GM23338 (cell line): ENCODE data around the gene KIAA0513. TPM values are rescaled to one million over a fixed set of nuclear protein-coding genes. Genes with fewer than 3 reads are reported as not detected.

Experiments
- ATAC-seq: fragments of 200-7000 bp; cut with Tn5 transposase; 3 replicates; pipeline ENCODE4 v1.9.1; 2020
- DNase-seq: peaks from one replicate; pipeline ENCODE4 v3.0.0-alpha.2; 2015; ENCODE audit warnings: low spot score
- H2AFZ ChIP-seq: fragments of 200-600 bp; sonication (generic); 2 replicates; pipeline ENCODE4 v1.8.0; 2016; ENCODE audit warnings: antibody characterized with exemption, mild to moderate bottlenecking, moderate library complexity
- H3F3A ChIP-seq: fragments of 200-600 bp; sonication (generic); replicated peaks from 2 replicates; pipeline ENCODE4 v1.8.0; 2017; ENCODE audit warnings: antibody characterized with exemption, mixed run types, low read depth
- H3K27ac ChIP-seq: fragments of 200-600 bp; sonication (generic); 2 replicates; pipeline ENCODE4 v1.6.1; 2016; ENCODE audit warnings: low read depth
- H3K27me3 ChIP-seq: fragments of 200-600 bp; sonication (generic); 2 replicates; pipeline ENCODE4 v1.8.0; 2016; ENCODE audit warnings: mild to moderate bottlenecking, mixed run types, moderate library complexity; ENCODE audit not compliant: insufficient read depth
- H3K36me3 ChIP-seq: fragments of 200-600 bp; sonication (generic); 2 replicates; pipeline ENCODE4 v1.8.0; 2016; ENCODE audit warnings: mild to moderate bottlenecking; ENCODE audit not compliant: insufficient read depth
- H3K4me1 ChIP-seq: fragments of 200-600 bp; sonication (generic); 2 replicates; pipeline ENCODE4 v1.8.0; 2016; ENCODE audit warnings: mild to moderate bottlenecking, moderate library complexity; ENCODE audit not compliant: insufficient read depth
- H3K4me2 ChIP-seq: fragments of 200-600 bp; sonication (generic); 2 replicates; pipeline ENCODE4 v1.7.1; 2017; ENCODE audit warnings: mixed run types
- H3K4me3 ChIP-seq: fragments of 200-600 bp; sonication (generic); 2 replicates; pipeline ENCODE4 v1.6.1; 2016; ENCODE audit warnings: mixed run types
- H3K79me2 ChIP-seq: fragments of 200-600 bp; sonication (generic); replicated peaks from 2 replicates; pipeline ENCODE4 v1.8.0; 2017; ENCODE audit warnings: mild to moderate bottlenecking; ENCODE audit not compliant: insufficient read depth
- H3K9me2 ChIP-seq: fragments of 200-600 bp; sonication (generic); 2 replicates; pipeline ENCODE4 v1.8.0; 2017; ENCODE audit not compliant: insufficient read depth
- H4K20me1 ChIP-seq: fragments of 200-600 bp; sonication (generic); replicated peaks from 2 replicates; pipeline ENCODE4 v1.8.0; 2017; ENCODE audit warnings: mild to moderate bottlenecking; ENCODE audit not compliant: insufficient read depth
- H3K27ac Mint-ChIP-seq: 2 replicates; pipeline ENCODE4 v1.8.0; 2020; ENCODE audit warnings: inconsistent platforms, mild to moderate bottlenecking, moderate library complexity, mixed read lengths
- H3K27me3 Mint-ChIP-seq: 3 replicates; pipeline ENCODE4 v1.8.0; 2022; ENCODE audit warnings: low read depth, mild to moderate bottlenecking, moderate library complexity, mixed read lengths, inconsistent platforms; ENCODE audit not compliant: insufficient read depth, poor library complexity
- H3K36me3 Mint-ChIP-seq: 3 replicates; pipeline ENCODE4 v1.8.0; 2021; ENCODE audit warnings: low read depth, mild to moderate bottlenecking, inconsistent platforms, moderate library complexity, mixed read lengths
- H3K4me1 Mint-ChIP-seq: 3 replicates; pipeline ENCODE4 v1.8.0; 2020; ENCODE audit warnings: mild to moderate bottlenecking, inconsistent platforms, mixed read lengths
- H3K4me3 Mint-ChIP-seq: 3 replicates; pipeline ENCODE4 v1.8.0; 2021; ENCODE audit warnings: moderate library complexity, mild to moderate bottlenecking, inconsistent platforms, mixed read lengths
- H3K9me3 Mint-ChIP-seq: 3 replicates; pipeline ENCODE4 v1.8.0; 2020; ENCODE audit warnings: moderate library complexity, mild to moderate bottlenecking, inconsistent platforms, mixed read lengths
- CREB1 ChIP-seq: fragments of 250-450 bp; sonication (Bioruptor Pico); IDR thresholded peaks from 2 replicates; pipeline ENCODE4 v1.5.0; 2020; ENCODE audit warnings: low read depth, mild to moderate bottlenecking, moderate library complexity
- EZH2 ChIP-seq: fragments of 200-600 bp; sonication (generic); IDR thresholded peaks from one replicate; pipeline ENCODE4 v1.8.0; 2017; ENCODE audit warnings: antibody characterized with exemption, mild to moderate bottlenecking, low read depth; ENCODE audit not compliant: unreplicated experiment
- EZH2phosphoT487 ChIP-seq: fragments of 200-600 bp; sonication (generic); IDR thresholded peaks from one replicate; pipeline ENCODE4 v1.8.1; 2018; ENCODE audit warnings: antibody characterized with exemption; ENCODE audit not compliant: unreplicated experiment
- JUNB ChIP-seq: IDR thresholded peaks from one replicate; pipeline ENCODE4 v1.6.1; 2016; ENCODE audit warnings: antibody characterized with exemption; ENCODE audit not compliant: unreplicated experiment
- NANOG ChIP-seq: IDR thresholded peaks from 2 replicates; pipeline ENCODE4 v1.6.1; 2016; ENCODE audit warnings: antibody characterized with exemption, borderline replicate concordance
- POLR2AphosphoS5 ChIP-seq: IDR thresholded peaks from 2 replicates; pipeline ENCODE4 v1.6.1; 2016; ENCODE audit warnings: antibody characterized with exemption, low read depth
- STAT1 ChIP-seq: IDR thresholded peaks from one replicate; pipeline ENCODE4 v1.6.1; 2016; ENCODE audit warnings: antibody characterized with exemption; ENCODE audit not compliant: unreplicated experiment
- ZNF114 ChIP-seq: fragments of 250-450 bp; sonication (Bioruptor Pico); IDR thresholded peaks from 2 replicates; pipeline ENCODE4 v1.5.0; 2020; ENCODE audit warnings: mild to moderate bottlenecking, moderate library complexity
- ZNF331 ChIP-seq: fragments of 250-450 bp; sonication (Bioruptor Pico); IDR thresholded peaks from 2 replicates; pipeline ENCODE4 v1.5.0; 2020; ENCODE audit warnings: low read depth, mild to moderate bottlenecking, moderate library complexity
- polyA plus RNA-seq: library from polyadenylated mRNA; unstranded; fragments of >200 nt; fragmentation: Nextera tagmentation; extraction: Ambion mirVana; gene quantifications from 2 replicates; pipeline ENCODE4 v1.2.1, GENCODE V29; 2016
- total RNA-seq: library from RNA; depleted of rRNA; stranded (reverse); fragments of >200 nt; shearing (Covaris generic); gene quantifications from 2 replicates; pipeline ENCODE4 v1.2.3, GENCODE V29; 2014
- TF ChIP-seq, protein P1 (sequence below): fragments of 250-450 bp; sonication (Bioruptor Pico); IDR thresholded peaks from 2 replicates; pipeline ENCODE4 v1.5.0; 2020; ENCODE audit warnings: mild to moderate bottlenecking, moderate library complexity
- TF ChIP-seq, protein P2 (sequence below): IDR thresholded peaks from 2 replicates; pipeline ENCODE4 v1.6.1; 2016; ENCODE audit warnings: antibody characterized with exemption
- TF ChIP-seq, protein P3 (sequence below), 2 experiments: fragments of 200-600 bp in 1 of 2; sonication (generic) in 1 of 2; conservative IDR thresholded peaks; 2 replicates each; pipeline versions ENCODE4 v1.5.1 to v1.6.1; 2016 to 2017; ENCODE audit warnings: antibody characterized with exemption in 2 of 2, low read depth in 2 of 2, mild to moderate bottlenecking in 2 of 2, moderate library complexity in 1 of 2
- TF ChIP-seq, protein P4 (sequence below): IDR thresholded peaks from one replicate; pipeline ENCODE4 v1.6.1; 2018; ENCODE audit warnings: antibody characterized with exemption; ENCODE audit not compliant: unreplicated experiment

Gene KIAA0513
- total and polyA plus RNA-seq, 2 experiments from 2014 or later, result 2.1 to 8.7 TPM

DNA sequence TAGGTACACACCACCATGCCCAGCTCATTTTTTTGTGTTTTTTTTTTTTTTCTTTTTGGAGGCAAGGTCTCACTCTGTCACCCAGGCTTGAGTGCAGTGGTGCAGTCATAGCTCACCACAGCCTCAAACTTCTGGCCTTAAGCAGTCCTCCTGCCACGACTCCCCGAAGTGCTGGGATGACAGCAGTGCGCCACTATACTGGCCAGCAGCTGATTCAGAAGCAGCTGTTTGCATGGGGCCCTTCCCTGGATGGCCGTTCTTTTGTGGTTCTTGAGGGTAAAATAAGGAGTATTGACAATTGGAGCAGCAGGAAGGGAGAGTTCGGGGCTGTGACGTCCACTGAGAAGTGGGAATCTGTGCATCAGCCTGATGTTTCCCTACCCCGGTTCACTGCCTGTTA lies 41.6 kb downstream of the KIAA0513 start:
- Histone ChIP-seq H2AFZ (no peak overlapping the region), H4K20me1 (no peaks in the 10 kb centered on the region), H3K36me3 (no peaks in the 10 kb centered on the region), H3K4me2 (no peak overlapping the region), H3K27me3 (no peaks in the 10 kb centered on the region), H3K27ac (no peak overlapping the region), H3K4me1 (no peaks in the 10 kb centered on the region; the same call in 1 of the 2 replicates), H3K4me3 (no peak overlapping the region), H3K79me2 (no peaks in the 10 kb centered on the region), H3F3A (no peaks in the 10 kb centered on the region), H3K9me2 (no peaks in the 10 kb centered on the region)
- H3K9me3 Mint-ChIP-seq, result no peaks in the 10 kb centered on the region
- no peak for TF ChIP-seq ZNF331 (CRISPR knock-in tag)
- TF ChIP-seq, protein P1, sequence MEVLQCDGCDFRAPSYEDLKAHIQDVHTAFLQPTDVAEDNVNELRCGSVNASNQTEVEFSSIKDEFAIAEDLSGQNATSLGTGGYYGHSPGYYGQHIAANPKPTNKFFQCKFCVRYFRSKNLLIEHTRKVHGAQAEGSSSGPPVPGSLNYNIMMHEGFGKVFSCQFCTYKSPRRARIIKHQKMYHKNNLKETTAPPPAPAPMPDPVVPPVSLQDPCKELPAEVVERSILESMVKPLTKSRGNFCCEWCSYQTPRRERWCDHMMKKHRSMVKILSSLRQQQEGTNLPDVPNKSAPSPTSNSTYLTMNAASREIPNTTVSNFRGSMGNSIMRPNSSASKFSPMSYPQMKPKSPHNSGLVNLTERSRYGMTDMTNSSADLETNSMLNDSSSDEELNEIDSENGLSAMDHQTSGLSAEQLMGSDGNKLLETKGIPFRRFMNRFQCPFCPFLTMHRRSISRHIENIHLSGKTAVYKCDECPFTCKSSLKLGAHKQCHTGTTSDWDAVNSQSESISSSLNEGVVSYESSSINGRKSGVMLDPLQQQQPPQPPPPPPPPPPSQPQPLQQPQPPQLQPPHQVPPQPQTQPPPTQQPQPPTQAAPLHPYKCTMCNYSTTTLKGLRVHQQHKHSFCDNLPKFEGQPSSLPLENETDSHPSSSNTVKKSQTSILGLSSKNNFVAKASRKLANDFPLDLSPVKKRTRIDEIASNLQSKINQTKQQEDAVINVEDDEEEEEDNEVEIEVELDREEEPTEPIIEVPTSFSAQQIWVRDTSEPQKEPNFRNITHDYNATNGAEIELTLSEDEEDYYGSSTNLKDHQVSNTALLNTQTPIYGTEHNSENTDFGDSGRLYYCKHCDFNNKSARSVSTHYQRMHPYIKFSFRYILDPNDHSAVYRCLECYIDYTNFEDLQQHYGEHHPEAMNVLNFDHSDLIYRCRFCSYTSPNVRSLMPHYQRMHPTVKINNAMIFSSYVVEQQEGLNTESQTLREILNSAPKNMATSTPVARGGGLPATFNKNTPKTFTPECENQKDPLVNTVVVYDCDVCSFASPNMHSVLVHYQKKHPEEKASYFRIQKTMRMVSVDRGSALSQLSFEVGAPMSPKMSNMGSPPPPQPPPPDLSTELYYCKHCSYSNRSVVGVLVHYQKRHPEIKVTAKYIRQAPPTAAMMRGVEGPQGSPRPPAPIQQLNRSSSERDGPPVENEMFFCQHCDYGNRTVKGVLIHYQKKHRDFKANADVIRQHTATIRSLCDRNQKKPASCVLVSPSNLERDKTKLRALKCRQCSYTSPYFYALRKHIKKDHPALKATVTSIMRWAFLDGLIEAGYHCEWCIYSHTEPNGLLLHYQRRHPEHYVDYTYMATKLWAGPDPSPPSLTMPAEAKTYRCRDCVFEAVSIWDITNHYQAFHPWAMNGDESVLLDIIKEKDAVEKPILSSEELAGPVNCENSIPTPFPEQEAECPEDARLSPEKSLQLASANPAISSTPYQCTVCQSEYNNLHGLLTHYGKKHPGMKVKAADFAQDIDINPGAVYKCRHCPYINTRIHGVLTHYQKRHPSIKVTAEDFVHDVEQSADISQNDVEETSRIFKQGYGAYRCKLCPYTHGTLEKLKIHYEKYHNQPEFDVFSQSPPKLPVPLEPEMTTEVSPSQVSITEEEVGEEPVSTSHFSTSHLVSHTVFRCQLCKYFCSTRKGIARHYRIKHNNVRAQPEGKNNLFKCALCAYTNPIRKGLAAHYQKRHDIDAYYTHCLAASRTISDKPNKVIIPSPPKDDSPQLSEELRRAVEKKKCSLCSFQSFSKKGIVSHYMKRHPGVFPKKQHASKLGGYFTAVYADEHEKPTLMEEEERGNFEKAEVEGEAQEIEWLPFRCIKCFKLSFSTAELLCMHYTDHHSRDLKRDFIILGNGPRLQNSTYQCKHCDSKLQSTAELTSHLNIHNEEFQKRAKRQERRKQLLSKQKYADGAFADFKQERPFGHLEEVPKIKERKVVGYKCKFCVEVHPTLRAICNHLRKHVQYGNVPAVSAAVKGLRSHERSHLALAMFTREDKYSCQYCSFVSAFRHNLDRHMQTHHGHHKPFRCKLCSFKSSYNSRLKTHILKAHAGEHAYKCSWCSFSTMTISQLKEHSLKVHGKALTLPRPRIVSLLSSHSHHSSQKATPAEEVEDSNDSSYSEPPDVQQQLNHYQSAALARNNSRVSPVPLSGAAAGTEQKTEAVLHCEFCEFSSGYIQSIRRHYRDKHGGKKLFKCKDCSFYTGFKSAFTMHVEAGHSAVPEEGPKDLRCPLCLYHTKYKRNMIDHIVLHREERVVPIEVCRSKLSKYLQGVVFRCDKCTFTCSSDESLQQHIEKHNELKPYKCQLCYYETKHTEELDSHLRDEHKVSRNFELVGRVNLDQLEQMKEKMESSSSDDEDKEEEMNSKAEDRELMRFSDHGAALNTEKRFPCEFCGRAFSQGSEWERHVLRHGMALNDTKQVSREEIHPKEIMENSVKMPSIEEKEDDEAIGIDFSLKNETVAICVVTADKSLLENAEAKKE, result no peak
- TF ChIP-seq STAT1, result no peak
- TF ChIP-seq, protein P2, sequence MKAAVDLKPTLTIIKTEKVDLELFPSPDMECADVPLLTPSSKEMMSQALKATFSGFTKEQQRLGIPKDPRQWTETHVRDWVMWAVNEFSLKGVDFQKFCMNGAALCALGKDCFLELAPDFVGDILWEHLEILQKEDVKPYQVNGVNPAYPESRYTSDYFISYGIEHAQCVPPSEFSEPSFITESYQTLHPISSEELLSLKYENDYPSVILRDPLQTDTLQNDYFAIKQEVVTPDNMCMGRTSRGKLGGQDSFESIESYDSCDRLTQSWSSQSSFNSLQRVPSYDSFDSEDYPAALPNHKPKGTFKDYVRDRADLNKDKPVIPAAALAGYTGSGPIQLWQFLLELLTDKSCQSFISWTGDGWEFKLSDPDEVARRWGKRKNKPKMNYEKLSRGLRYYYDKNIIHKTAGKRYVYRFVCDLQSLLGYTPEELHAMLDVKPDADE, result no peak
- TF ChIP-seq CREB1, result no peak
- no peak for TF ChIP-seq NANOG
- no peak for TF ChIP-seq EZH2
- TF ChIP-seq, protein P3, sequence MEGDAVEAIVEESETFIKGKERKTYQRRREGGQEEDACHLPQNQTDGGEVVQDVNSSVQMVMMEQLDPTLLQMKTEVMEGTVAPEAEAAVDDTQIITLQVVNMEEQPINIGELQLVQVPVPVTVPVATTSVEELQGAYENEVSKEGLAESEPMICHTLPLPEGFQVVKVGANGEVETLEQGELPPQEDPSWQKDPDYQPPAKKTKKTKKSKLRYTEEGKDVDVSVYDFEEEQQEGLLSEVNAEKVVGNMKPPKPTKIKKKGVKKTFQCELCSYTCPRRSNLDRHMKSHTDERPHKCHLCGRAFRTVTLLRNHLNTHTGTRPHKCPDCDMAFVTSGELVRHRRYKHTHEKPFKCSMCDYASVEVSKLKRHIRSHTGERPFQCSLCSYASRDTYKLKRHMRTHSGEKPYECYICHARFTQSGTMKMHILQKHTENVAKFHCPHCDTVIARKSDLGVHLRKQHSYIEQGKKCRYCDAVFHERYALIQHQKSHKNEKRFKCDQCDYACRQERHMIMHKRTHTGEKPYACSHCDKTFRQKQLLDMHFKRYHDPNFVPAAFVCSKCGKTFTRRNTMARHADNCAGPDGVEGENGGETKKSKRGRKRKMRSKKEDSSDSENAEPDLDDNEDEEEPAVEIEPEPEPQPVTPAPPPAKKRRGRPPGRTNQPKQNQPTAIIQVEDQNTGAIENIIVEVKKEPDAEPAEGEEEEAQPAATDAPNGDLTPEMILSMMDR (conservative IDR thresholded peaks at IDR 0.05; ENCODE audit: low read depth in 2 of 2), result no peak
- TF ChIP-seq JUNB, result no peak
- TF ChIP-seq, protein P4, sequence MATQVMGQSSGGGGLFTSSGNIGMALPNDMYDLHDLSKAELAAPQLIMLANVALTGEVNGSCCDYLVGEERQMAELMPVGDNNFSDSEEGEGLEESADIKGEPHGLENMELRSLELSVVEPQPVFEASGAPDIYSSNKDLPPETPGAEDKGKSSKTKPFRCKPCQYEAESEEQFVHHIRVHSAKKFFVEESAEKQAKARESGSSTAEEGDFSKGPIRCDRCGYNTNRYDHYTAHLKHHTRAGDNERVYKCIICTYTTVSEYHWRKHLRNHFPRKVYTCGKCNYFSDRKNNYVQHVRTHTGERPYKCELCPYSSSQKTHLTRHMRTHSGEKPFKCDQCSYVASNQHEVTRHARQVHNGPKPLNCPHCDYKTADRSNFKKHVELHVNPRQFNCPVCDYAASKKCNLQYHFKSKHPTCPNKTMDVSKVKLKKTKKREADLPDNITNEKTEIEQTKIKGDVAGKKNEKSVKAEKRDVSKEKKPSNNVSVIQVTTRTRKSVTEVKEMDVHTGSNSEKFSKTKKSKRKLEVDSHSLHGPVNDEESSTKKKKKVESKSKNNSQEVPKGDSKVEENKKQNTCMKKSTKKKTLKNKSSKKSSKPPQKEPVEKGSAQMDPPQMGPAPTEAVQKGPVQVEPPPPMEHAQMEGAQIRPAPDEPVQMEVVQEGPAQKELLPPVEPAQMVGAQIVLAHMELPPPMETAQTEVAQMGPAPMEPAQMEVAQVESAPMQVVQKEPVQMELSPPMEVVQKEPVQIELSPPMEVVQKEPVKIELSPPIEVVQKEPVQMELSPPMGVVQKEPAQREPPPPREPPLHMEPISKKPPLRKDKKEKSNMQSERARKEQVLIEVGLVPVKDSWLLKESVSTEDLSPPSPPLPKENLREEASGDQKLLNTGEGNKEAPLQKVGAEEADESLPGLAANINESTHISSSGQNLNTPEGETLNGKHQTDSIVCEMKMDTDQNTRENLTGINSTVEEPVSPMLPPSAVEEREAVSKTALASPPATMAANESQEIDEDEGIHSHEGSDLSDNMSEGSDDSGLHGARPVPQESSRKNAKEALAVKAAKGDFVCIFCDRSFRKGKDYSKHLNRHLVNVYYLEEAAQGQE, result no peak
- no peak for TF ChIP-seq EZH2phosphoT487
- TF ChIP-seq POLR2AphosphoS5, result no peak
- TF ChIP-seq ZNF114 (CRISPR knock-in tag), result no peak
- no peak overlapping the region for H3K4me3 Mint-ChIP-seq
- no peaks in the 10 kb centered on the region for H3K36me3 Mint-ChIP-seq
- DNase-seq (no peak), ATAC-seq (no peak)
- H3K27me3 Mint-ChIP-seq, result peaks cover 7% of the 10 kb centered on the region
- peaks cover 3% of the 10 kb centered on the region; the same call in 2 of the 3 replicates for H3K4me1 Mint-ChIP-seq
- H3K27ac Mint-ChIP-seq, result no peak overlapping the region
